ENCODE data around the gene KRT78.

Gene KRT78

DNA sequence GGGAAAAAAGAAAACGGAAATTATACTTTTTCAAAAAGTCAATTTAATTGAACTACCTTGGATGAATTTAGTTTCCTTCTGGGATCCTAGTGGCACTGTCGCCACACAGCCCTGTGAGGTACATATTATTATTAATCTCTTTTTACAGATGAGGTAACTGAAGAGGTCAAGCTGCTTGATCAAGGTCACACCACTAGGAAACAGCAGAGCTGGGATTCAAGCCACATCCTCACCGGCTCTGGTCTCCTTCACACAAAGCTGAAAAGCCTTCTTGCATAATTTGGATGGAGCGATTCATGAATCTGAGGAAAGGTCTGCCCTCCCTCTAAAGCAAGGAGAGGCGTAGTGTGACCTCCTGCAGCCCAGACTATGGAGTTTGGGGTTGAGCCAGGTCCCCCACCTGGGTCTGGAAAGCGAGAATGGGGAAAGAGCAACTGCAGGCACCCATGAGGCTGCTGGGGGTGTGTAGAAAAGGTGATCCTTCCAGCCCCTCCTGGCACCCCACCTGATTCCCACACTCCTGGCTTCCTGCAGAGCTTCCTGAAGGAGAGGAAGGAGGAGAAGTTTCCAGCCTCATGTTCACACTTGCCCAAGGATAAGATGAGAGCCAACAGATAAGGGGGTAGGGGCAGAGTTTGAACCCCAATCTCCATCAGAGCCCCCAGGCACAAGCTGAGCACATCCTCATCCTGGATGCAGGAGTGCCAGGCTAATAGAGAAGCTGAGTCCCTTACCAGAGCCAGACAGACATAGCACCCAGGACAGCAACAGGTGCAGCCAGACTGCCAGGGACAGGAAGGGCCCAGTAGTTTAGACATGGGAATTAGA is 10.8 kb downstream of the KRT78 start:
- DNase-seq (ENCODE audit: low read depth) = no peak
- TF ChIP-seq, protein P1, sequence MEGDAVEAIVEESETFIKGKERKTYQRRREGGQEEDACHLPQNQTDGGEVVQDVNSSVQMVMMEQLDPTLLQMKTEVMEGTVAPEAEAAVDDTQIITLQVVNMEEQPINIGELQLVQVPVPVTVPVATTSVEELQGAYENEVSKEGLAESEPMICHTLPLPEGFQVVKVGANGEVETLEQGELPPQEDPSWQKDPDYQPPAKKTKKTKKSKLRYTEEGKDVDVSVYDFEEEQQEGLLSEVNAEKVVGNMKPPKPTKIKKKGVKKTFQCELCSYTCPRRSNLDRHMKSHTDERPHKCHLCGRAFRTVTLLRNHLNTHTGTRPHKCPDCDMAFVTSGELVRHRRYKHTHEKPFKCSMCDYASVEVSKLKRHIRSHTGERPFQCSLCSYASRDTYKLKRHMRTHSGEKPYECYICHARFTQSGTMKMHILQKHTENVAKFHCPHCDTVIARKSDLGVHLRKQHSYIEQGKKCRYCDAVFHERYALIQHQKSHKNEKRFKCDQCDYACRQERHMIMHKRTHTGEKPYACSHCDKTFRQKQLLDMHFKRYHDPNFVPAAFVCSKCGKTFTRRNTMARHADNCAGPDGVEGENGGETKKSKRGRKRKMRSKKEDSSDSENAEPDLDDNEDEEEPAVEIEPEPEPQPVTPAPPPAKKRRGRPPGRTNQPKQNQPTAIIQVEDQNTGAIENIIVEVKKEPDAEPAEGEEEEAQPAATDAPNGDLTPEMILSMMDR (IDR thresholded peaks at IDR 0.05; ENCODE audit: insufficient read depth, low read depth, low read length, missing control alignments) = no peak
- no peak overlapping the region for H3K4me3 ChIP-seq (ENCODE audit: low read depth, low read length)

DNA sequence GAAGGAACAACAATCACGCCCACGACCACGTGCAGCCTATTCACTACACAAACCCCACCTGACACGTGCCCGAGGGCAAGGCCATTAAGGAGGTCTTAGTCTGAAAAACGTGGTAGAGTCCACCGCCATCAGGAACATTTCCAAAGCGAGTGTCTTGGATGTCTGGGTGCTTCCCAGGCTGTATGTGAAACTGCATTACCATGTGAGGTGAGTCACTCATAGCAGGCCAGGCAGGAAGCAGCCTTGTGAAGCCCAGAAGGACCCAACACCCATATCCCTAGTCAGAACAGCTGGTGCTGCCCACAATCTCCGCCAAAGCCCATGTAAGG is 11.4 kb downstream of the KRT78 start:
- H3K4me3 ChIP-seq (ENCODE audit: low read depth, low read length) = no peak overlapping the region
- peak; percentile 54 for DNase-seq (ENCODE audit: low read depth)
- TF ChIP-seq, protein P1 (IDR thresholded peaks at IDR 0.05; ENCODE audit: insufficient read depth, low read depth, low read length, missing control alignments) = no peak

DNA sequence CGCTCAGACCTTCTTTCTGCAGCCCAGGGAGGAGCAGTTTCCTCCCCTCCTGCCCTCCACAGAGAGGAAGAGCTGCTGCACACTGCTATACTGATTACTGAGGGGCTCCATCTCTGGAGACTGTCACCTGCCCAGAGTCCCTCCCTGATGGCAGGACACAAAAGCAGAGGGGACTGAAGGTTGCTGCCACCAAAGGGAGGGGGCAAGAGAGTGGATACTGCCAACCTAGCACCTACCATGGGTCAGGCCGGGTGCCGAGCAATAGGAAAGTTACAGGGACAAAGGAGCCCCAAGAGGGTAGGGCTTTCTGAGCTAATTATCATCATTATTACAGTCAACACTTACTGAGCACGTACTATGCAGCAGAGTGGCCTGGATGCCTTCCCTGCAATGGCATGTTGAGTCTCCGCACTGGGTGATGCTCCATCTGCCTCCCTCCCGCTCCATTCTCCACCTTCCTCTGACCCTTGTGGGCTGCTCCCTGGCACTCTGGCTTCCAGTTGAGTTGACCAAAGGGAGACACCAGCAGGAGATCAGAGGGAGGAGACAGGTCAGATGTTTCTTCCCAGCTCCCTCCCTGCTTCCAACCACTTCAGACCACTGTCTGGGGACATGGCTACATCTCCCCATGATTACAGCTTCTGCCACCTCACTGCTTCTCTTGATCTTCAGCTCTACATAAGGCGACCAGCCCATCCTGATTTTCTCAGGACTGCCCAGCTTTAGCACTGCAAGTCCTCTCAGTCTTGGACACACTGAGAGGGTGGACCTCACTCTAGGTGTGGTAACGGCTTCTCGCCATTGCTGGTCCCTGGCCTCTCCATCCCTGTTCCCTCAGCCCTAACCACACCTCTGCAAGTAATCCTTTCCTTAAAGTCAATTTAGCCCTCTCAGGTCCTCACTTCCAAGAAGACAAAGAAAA is 12.0 kb downstream of the KRT78 start:
- no peak overlapping the region for H3K4me3 ChIP-seq (ENCODE audit: low read depth, low read length)
- TF ChIP-seq, protein P1 (IDR thresholded peaks at IDR 0.05; ENCODE audit: insufficient read depth, low read depth, low read length, missing control alignments) = no peak
- DNase-seq (ENCODE audit: low read depth) = no peak

DNA sequence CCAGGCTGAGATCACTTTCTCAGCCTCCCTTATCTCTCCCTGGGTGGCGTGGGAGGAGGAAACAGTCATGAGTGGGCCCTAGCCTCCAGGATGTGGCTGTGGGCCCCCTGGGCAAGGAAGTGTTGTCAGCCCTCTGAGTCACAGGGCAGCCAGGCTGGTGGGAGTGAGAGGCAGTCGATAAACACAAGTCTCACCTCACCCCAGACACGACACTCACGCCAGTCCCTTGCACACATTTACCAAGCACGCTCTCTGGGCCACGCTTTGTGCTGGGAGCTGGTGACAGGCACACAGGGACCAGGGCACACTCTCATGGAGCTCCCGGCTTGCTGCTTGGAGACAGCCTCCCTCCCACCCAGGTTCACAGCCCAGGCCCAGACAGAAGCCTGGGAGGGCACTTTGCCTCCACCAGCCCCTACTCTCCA is 12.7 kb downstream of the KRT78 start:
- TF ChIP-seq, protein P1 (IDR thresholded peaks at IDR 0.05; ENCODE audit: insufficient read depth, low read depth, low read length, missing control alignments) = no peak
- DNase-seq (ENCODE audit: low read depth) = no peak
- H3K4me3 ChIP-seq (ENCODE audit: low read depth, low read length) = no peak overlapping the region

DNA sequence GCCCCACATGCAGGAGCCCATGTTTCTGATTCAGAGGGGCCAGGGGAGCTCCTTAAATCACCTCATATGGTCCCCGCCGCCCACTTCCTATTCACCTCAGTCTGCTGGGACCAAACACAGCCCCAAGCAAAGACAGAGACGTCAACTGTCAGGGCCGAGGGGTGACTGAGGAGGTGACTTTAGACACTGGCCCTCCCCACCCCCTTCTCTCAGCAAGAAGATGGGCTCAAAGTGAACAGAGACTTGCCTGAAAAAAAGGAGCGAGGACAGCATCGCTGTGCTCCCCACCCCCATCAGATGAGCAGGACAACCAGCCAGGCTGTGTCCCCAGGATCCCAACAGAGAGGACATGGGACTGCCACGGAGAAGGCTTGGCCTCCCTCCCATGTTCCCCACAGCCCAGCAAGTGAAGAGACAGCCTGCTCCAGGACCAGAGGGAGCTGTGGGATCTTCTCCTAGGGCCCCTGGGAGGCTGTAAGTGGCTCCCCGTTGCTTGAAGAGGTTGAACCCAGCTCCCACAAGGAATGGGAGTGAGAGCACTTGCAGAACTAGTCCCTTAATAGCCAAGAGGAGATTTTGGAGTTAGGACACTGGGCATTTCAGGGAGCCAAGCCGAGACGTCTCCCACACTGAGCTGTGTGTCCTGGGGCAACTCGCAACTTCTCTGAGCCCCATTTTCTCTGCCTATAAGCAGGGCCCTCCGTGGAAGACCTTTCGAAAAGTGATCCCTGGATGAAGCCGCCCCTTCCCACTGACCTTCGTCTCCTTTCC is 13.3 kb downstream of the KRT78 start:
- TF ChIP-seq, protein P1 (IDR thresholded peaks at IDR 0.05; ENCODE audit: insufficient read depth, low read depth, low read length, missing control alignments) = no peak
- no peak for DNase-seq (ENCODE audit: low read depth)
- H3K4me3 ChIP-seq (ENCODE audit: low read depth, low read length) = no peak overlapping the region

DNA sequence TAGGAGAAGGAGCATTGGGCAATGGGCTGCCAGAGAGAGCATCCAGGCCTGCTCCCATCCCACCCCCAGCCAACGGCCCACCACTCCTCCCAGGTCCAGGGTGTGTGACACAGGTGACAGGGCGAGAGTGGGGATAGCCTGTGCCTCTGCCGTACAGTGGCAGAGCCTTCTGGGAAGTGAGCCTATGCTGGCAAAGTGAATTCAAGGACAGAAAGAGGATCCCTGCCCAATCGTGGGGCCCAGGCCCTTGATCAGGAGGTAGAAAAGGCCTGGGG is 14.1 kb downstream of the KRT78 start:
- TF ChIP-seq, protein P1 (IDR thresholded peaks at IDR 0.05; ENCODE audit: insufficient read depth, low read depth, low read length, missing control alignments) = no peak
- H3K4me3 ChIP-seq (ENCODE audit: low read depth, low read length) = no peak overlapping the region
- no peak for DNase-seq (ENCODE audit: low read depth)

Data from GM12865 (cell line).